HepG2 (cell line): ENCODE results near the gene EYA2. TPM values are rescaled to one million over a fixed set of nuclear protein-coding genes. Genes with fewer than 3 reads are reported as not detected.

ENCODE experiments used
- MTF1 ChIP-seq: sonication (generic); formaldehyde crosslinking; IDR thresholded peaks from 2 replicates; pipeline ENCODE4 v1.5.0; 2020; ENCODE audit warnings: missing genetic modification reagents
- THAP8 ChIP-seq: sonication (generic); formaldehyde crosslinking; IDR thresholded peaks from 2 replicates; pipeline ENCODE4 v1.5.1; 2020; ENCODE audit warnings: missing genetic modification reagents, mild to moderate bottlenecking, borderline replicate concordance
- ZHX1 ChIP-seq: sonication (generic); formaldehyde crosslinking; IDR thresholded peaks from 2 replicates; pipeline ENCODE4 v1.8.1; 2022; ENCODE audit warnings: low read depth, mild to moderate bottlenecking, missing genetic modification reagents
- ZNF235 ChIP-seq: sonication (generic); formaldehyde crosslinking; IDR thresholded peaks from 2 replicates; pipeline ENCODE4 v1.8.1; 2023; ENCODE audit warnings: mild to moderate bottlenecking, missing genetic modification reagents, borderline replicate concordance
- polyA plus RNA-seq, 8 experiments: library from polyadenylated mRNA; depleted of rRNA in 3 of 8; stranded (reverse) in 7 of 8; unstranded in 1 of 8; fragments of >200 nt; fragmentation: Illumina TruSeq in 4 of 8; extraction: Trizol in 4 of 8; gene quantifications; 2 replicates each; pipeline versions ENCODE4 v1.2.1 to v1.2.3, GENCODE V29; 2011 to 2016; ENCODE audit warnings: low read depth in 4 of 8, missing spikeins in 1 of 8, mixed read lengths in 1 of 8; ENCODE audit not compliant: insufficient read depth in 1 of 8
- total RNA-seq, 5 experiments: library from RNA; depleted of rRNA; stranded (reverse); fragments of >200 nt; fragmentation: Illumina TruSeq; extraction: Trizol; gene quantifications; 2 replicates each; pipeline ENCODE4 v1.2.3, GENCODE V29; 2016; ENCODE audit warnings: low read depth in 1 of 5
- TF ChIP-seq, protein P1 (sequence below): sonication (generic); formaldehyde crosslinking; IDR thresholded peaks from 2 replicates; pipeline ENCODE4 v1.4.0; 2020; ENCODE audit warnings: missing genetic modification reagents
- TF ChIP-seq, protein P2 (sequence below), 2 experiments: fragments of 450-650 bp in 1 of 2; sonication (generic) in 1 of 2; formaldehyde crosslinking; IDR thresholded peaks; 2 replicates each; pipeline versions ENCODE4 v1.5.0 to v1.8.0; 2020 to 2022; ENCODE audit warnings: mild to moderate bottlenecking in 1 of 2, missing genetic modification reagents in 1 of 2

Gene EYA2
- total and polyA plus RNA-seq, 2 of the 13 experiments (the other 11 are each of a cell fraction or from before 2014, with no cell fraction given), result not detected

- TF ChIP-seq, protein P1, sequence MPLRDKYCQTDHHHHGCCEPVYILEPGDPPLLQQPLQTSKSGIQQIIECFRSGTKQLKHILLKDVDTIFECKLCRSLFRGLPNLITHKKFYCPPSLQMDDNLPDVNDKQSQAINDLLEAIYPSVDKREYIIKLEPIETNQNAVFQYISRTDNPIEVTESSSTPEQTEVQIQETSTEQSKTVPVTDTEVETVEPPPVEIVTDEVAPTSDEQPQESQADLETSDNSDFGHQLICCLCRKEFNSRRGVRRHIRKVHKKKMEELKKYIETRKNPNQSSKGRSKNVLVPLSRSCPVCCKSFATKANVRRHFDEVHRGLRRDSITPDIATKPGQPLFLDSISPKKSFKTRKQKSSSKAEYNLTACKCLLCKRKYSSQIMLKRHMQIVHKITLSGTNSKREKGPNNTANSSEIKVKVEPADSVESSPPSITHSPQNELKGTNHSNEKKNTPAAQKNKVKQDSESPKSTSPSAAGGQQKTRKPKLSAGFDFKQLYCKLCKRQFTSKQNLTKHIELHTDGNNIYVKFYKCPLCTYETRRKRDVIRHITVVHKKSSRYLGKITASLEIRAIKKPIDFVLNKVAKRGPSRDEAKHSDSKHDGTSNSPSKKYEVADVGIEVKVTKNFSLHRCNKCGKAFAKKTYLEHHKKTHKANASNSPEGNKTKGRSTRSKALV (CRISPR knock-in tag), result no peak
- TF ChIP-seq MTF1 (CRISPR knock-in tag), result no peak
- TF ChIP-seq, protein P2, sequence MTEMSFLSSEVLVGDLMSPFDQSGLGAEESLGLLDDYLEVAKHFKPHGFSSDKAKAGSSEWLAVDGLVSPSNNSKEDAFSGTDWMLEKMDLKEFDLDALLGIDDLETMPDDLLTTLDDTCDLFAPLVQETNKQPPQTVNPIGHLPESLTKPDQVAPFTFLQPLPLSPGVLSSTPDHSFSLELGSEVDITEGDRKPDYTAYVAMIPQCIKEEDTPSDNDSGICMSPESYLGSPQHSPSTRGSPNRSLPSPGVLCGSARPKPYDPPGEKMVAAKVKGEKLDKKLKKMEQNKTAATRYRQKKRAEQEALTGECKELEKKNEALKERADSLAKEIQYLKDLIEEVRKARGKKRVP (CRISPR knock-in tag; IDR thresholded peaks at IDR 0.05), result no peak
- TF ChIP-seq THAP8 (CRISPR knock-in tag), result no peak
- TF ChIP-seq ZHX1 (CRISPR knock-in tag), result no peak
- no peak for TF ChIP-seq ZNF235 (CRISPR knock-in tag)
Observed at GRCh38 chr20:47004179-47004578, 109.5 kb downstream of the EYA2 start (continued).
